HG03439 (cell line): Measurements from ENCODE around the gene SH3GLB1.

ENCODE experiments used
- ATAC-seq: cut with Tn5 transposase; IDR thresholded peaks from one replicate; pipeline ENCODE4 v1.9.1; 2021; ENCODE audit warnings: mild to moderate bottlenecking, moderate library complexity; ENCODE audit not compliant: unreplicated experiment

SH3GLB1 gene

GRCh38 chr1:86731416-86731815 lies 27.0 kb downstream of the SH3GLB1 start:
- no peak for ATAC-seq

- no peak for ATAC-seq
Measured at GRCh38 chr1:86733340-86733739, 29.0 kb downstream of the SH3GLB1 start.

- no peak for ATAC-seq
Measured at GRCh38 chr1:86739648-86740509, 35.5 kb downstream of the SH3GLB1 start.

- no peak for ATAC-seq
Measured at GRCh38 chr1:86741947-86742572, 37.7 kb downstream of the SH3GLB1 start.

GRCh38 chr1:86747304-86747703 lies 42.9 kb downstream of the SH3GLB1 start:
- ATAC-seq, result no peak

GRCh38 chr1:86748622-86749373 lies 44.4 kb downstream of the SH3GLB1 start:
- ATAC-seq, result no peak

- ATAC-seq, result no peak
Measured at GRCh38 chr1:86750076-86750475, 45.7 kb downstream of the SH3GLB1 start.

- no peak for ATAC-seq
Measured at GRCh38 chr1:86750530-86750929, 46.2 kb downstream of the SH3GLB1 start.

GRCh38 chr1:86751923-86752322 lies 47.5 kb downstream of the SH3GLB1 start:
- no peak for ATAC-seq

- ATAC-seq, result no peak
Measured at GRCh38 chr1:86753700-86754099, 49.3 kb downstream of the SH3GLB1 start.

GRCh38 chr1:86754265-86754974 lies 50.0 kb downstream of the SH3GLB1 start:
- no peak for ATAC-seq

- ATAC-seq, result no peak
Measured at GRCh38 chr1:86756062-86756406, 51.7 kb downstream of the SH3GLB1 start.

GRCh38 chr1:86757272-86757984 lies 53.1 kb downstream of the SH3GLB1 start:
- ATAC-seq, result no peak

- ATAC-seq, result no peak
Measured at GRCh38 chr1:86758570-86758969, 54.2 kb downstream of the SH3GLB1 start.

GRCh38 chr1:86760199-86760598 lies 55.8 kb downstream of the SH3GLB1 start:
- no peak for ATAC-seq

- no peak for ATAC-seq
Measured at GRCh38 chr1:86762336-86762735, 58.0 kb downstream of the SH3GLB1 start.

- ATAC-seq, result no peak
Measured at GRCh38 chr1:86764523-86764922, 60.1 kb downstream of the SH3GLB1 start.

GRCh38 chr1:86765073-86765472 lies 60.7 kb downstream of the SH3GLB1 start:
- no peak for ATAC-seq

GRCh38 chr1:86765674-86766073 lies 61.3 kb downstream of the SH3GLB1 start:
- ATAC-seq, result no peak

- no peak for ATAC-seq
Measured at GRCh38 chr1:86768554-86768953, 64.2 kb downstream of the SH3GLB1 start.
